ENCODE results near the gene PRKACA. TPM values are rescaled to one million over a fixed set of nuclear protein-coding genes. Genes with fewer than 3 reads are reported as not detected.

Gene PRKACA
- total RNA-seq, 2 donors from 2014 or later = 34.8 to 106 TPM

DNA sequence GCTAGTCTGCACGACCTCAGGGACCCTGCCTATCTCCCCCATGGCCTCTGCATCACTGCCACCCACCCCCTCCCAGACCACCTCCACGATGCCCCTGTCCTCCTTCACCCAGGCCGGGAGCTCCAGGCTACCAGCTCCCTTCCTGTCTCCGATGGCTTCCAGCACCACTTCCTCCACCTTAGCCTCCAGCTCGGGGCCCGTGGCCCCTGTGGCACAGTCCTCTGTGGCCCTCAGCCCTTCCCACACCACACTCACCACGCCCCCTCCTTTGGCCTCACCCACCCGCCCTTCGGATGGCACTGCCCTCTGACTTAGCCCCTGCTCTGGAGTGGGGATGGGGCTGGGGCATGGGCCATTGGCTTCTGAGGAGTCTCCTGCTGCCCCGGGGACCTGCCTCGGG lies 62.8 kb downstream of the PRKACA start:
- Histone ChIP-seq H3K27ac (no peak overlapping the region), H3K4me3 (no peak overlapping the region), H3K9me3 (no peaks in the 10 kb centered on the region), H3K4me1 (replicated peaks) (no peaks in the 10 kb centered on the region), H3K36me3 (no peaks in the 10 kb centered on the region), H3K27me3 (replicated peaks; ENCODE audit: insufficient read depth) (no peaks in the 10 kb centered on the region)
- 66% methylated on average over 11 of the region's 11 CpGs for WGBS
- intact Hi-C loops (cut with DNase I) = no loop called here
- no peak for DNase-seq (ENCODE audit: low spot score)
- TF ChIP-seq, protein P1, sequence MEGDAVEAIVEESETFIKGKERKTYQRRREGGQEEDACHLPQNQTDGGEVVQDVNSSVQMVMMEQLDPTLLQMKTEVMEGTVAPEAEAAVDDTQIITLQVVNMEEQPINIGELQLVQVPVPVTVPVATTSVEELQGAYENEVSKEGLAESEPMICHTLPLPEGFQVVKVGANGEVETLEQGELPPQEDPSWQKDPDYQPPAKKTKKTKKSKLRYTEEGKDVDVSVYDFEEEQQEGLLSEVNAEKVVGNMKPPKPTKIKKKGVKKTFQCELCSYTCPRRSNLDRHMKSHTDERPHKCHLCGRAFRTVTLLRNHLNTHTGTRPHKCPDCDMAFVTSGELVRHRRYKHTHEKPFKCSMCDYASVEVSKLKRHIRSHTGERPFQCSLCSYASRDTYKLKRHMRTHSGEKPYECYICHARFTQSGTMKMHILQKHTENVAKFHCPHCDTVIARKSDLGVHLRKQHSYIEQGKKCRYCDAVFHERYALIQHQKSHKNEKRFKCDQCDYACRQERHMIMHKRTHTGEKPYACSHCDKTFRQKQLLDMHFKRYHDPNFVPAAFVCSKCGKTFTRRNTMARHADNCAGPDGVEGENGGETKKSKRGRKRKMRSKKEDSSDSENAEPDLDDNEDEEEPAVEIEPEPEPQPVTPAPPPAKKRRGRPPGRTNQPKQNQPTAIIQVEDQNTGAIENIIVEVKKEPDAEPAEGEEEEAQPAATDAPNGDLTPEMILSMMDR (IDR thresholded peaks at IDR 0.05) = no peak

DNA sequence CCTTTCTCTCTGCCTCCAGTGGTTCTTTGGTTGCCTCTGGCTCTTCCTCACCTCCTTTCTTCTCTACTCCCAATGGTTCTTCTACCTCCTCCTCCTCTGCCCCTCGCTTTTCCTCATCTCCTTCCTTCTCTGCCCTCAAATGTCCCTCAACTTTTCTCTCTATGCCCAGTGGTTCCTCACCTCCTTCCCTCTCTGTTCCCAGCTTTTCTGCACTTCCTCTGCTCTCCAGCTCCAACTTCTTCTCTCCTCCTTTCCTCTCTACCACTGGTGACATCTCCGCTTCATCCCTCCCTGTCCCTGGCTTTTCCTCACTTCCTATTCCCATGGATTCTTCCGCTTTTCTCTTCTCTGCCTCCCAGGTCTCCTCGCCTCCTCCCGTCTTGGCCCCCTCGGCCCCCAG lies 63.5 kb downstream of the PRKACA start:
- 75% methylated on average over 6 of the region's 6 CpGs for WGBS
- H3K27me3 ChIP-seq (replicated peaks; ENCODE audit: insufficient read depth) = no peaks in the 10 kb centered on the region
- H3K27ac ChIP-seq = no peak overlapping the region
- no peak for DNase-seq (ENCODE audit: low spot score)
- no peaks in the 10 kb centered on the region for H3K4me1 ChIP-seq (replicated peaks)
- TF ChIP-seq, protein P1 (IDR thresholded peaks at IDR 0.05) = no peak
- no peaks in the 10 kb centered on the region for H3K36me3 ChIP-seq
- intact Hi-C loops (cut with DNase I) = no loop called here
- no peaks in the 10 kb centered on the region for H3K9me3 ChIP-seq
- no peak overlapping the region for H3K4me3 ChIP-seq

DNA sequence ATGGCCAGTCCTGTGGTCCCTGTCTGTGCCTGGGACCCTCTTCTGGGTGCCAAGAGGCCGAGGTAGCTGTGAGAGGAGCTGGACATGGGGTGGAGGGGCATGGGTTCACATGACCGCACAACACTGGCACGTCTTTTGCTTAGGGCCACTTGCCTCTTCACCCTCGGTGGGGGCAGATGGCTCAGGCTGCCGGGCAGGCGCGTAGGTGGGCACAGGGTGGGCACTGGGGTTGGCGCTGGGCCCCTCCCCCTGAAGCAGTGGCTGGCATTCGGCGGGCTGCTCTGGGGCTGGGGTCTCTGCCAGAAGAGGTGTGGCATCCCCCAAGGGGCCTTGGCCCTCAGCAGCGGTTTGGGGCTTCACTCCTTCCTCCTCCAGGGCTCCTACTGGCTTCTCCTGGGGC lies 64.1 kb downstream of the PRKACA start:
- no peak for DNase-seq (ENCODE audit: low spot score)
- WGBS = 93% methylated on average over 9 of the region's 11 CpGs
- no peaks in the 10 kb centered on the region for H3K36me3 ChIP-seq
- H3K27me3 ChIP-seq (replicated peaks; ENCODE audit: insufficient read depth) = no peaks in the 10 kb centered on the region
- TF ChIP-seq POLR2AphosphoS5 (IDR thresholded peaks at IDR 0.05) = no peak
- TF ChIP-seq, protein P1 (IDR thresholded peaks at IDR 0.05) = no peak
- intact Hi-C loops (cut with DNase I) = no loop called here
- no peak overlapping the region for H3K4me3 ChIP-seq
- no peak overlapping the region for H3K27ac ChIP-seq
- H3K9me3 ChIP-seq = no peaks in the 10 kb centered on the region
- no peaks in the 10 kb centered on the region for H3K4me1 ChIP-seq (replicated peaks)

DNA sequence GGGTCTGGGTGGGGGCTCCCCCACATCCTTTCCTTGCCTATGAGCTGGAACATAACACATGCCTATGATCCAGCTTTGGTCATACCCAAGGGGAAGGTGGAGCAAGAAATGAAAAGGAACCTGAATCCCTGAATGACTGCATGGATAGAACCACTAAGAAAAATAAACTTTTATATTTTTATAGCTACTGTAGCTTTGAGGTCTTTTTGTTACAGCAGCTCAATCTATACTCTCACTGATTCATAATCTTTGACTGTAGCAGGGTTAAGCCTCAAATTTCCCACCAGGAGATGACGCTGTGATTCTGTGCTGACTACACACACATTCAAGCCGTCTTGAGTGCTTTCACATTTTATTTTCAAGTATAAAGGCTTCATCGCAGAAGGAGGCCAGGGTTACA lies 64.5 kb downstream of the PRKACA start:
- WGBS = 91% methylated on average over 3 of the region's 3 CpGs
- Histone ChIP-seq H3K27ac (no peak overlapping the region), H3K4me1 (replicated peaks) (no peaks in the 10 kb centered on the region), H3K27me3 (replicated peaks; ENCODE audit: insufficient read depth) (no peaks in the 10 kb centered on the region), H3K36me3 (no peaks in the 10 kb centered on the region), H3K9me3 (no peaks in the 10 kb centered on the region), H3K4me3 (no peak overlapping the region)
- TF ChIP-seq POLR2AphosphoS5 (IDR thresholded peaks at IDR 0.05) (no peak), POLR2A (IDR thresholded peaks at IDR 0.05) (no peak)
- TF ChIP-seq, protein P1 (IDR thresholded peaks at IDR 0.05) = no peak
- DNase-seq (ENCODE audit: low spot score) = no peak
- intact Hi-C loops (cut with DNase I) = no loop called here

DNA sequence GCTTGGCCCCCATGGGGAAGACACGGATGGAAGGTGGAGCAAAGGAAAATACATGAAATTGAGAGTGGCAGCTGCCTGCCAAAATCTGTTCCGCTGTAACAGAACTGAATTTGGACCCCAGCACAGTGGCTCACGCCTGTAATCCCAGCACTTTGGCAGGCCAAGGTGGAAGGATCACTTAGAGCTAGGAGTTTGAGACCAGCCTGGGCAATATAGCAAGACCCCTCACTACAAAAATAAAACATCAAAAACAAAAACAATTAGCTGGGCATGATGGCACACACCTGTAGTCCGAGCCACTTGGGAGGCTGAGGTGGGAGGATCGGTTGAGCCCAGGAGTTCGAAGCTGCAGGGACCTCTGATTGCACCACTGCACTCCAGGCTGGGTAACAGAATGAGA lies 65.1 kb downstream of the PRKACA start:
- H3K27ac ChIP-seq = no peak overlapping the region
- intact Hi-C loops (cut with DNase I) = no loop called here
- H3K9me3 ChIP-seq = no peaks in the 10 kb centered on the region
- H3K36me3 ChIP-seq = no peaks in the 10 kb centered on the region
- no peak for TF ChIP-seq POLR2A (IDR thresholded peaks at IDR 0.05)
- no peak for TF ChIP-seq POLR2AphosphoS5 (IDR thresholded peaks at IDR 0.05)
- TF ChIP-seq, protein P1 (IDR thresholded peaks at IDR 0.05) = no peak
- DNase-seq (ENCODE audit: low spot score) = no peak
- no peak overlapping the region for H3K4me3 ChIP-seq
- 83% methylated on average over 6 of the region's 6 CpGs for WGBS
- no peaks in the 10 kb centered on the region for H3K4me1 ChIP-seq (replicated peaks)
- H3K27me3 ChIP-seq (replicated peaks; ENCODE audit: insufficient read depth) = no peaks in the 10 kb centered on the region

Data from prostate gland (tissue), 2 donors.